ENCODE data around the gene HK3.

The HK3 gene

GRCh38 chr5:176864755-176865154, 34.4 kb downstream of the HK3 start:
- no peak overlapping the region for H3K9ac ChIP-seq (ENCODE audit: low read length)
- 0 out of 2 replicates have a peak, but pooled peaks cover 4% of the 10 kb centered on the region for H3K27me3 ChIP-seq (ENCODE audit: insufficient read depth, low read length)
- H3K79me2 ChIP-seq (ENCODE audit: insufficient read depth, low read length), result no peaks in the 10 kb centered on the region
- H2AFZ ChIP-seq (ENCODE audit: low read length), result no peak overlapping the region
- H3F3A ChIP-seq (ENCODE audit: insufficient read depth, low read length), result no peaks in the 10 kb centered on the region
- TF ChIP-seq EZH2 (IDR thresholded peaks at IDR 0.05; ENCODE audit: borderline replicate concordance, low read length) (no peak), CTCF (IDR thresholded peaks at IDR 0.05; ENCODE audit: low read length) (no peak)
- no peak overlapping the region for H3K4me3 ChIP-seq (ENCODE audit: low read depth, low read length, poor library complexity, severe bottlenecking)
- no peak overlapping the region for H3K27ac ChIP-seq (ENCODE audit: low read depth, low read length, poor library complexity, severe bottlenecking)
- no peak overlapping the region for H3K4me2 ChIP-seq (ENCODE audit: low read length)
- no peaks in the 10 kb centered on the region for H4K20me1 ChIP-seq (ENCODE audit: insufficient read depth, low read length)
- no peaks in the 10 kb centered on the region for H3K9me3 ChIP-seq (ENCODE audit: low read length)
- no peaks in the 10 kb centered on the region for H3K4me1 ChIP-seq (ENCODE audit: insufficient read depth, low read length, severe bottlenecking)
- H3K36me3 ChIP-seq (ENCODE audit: insufficient read depth, low read length), result no peaks in the 10 kb centered on the region
- H3K9me2 ChIP-seq (ENCODE audit: low read depth, low read length), result no peaks in the 10 kb centered on the region

- no peaks in the 10 kb centered on the region for H3K9me3 ChIP-seq (ENCODE audit: low read length)
- H3F3A ChIP-seq (ENCODE audit: insufficient read depth, low read length), result no peaks in the 10 kb centered on the region
- TF ChIP-seq CTCF (IDR thresholded peaks at IDR 0.05; ENCODE audit: low read length) (no peak), EZH2 (IDR thresholded peaks at IDR 0.05; ENCODE audit: borderline replicate concordance, low read length) (no peak)
- no peaks in the 10 kb centered on the region for H4K20me1 ChIP-seq (ENCODE audit: insufficient read depth, low read length)
- no peak overlapping the region for H3K9ac ChIP-seq (ENCODE audit: low read length)
- no peak overlapping the region for H3K4me2 ChIP-seq (ENCODE audit: low read length)
- no peak overlapping the region for H3K4me3 ChIP-seq (ENCODE audit: low read depth, low read length, poor library complexity, severe bottlenecking)
- no peaks in the 10 kb centered on the region for H3K79me2 ChIP-seq (ENCODE audit: insufficient read depth, low read length)
- H3K9me2 ChIP-seq (ENCODE audit: low read depth, low read length), result no peaks in the 10 kb centered on the region
- H2AFZ ChIP-seq (ENCODE audit: low read length), result no peak overlapping the region
- no peaks in the 10 kb centered on the region for H3K36me3 ChIP-seq (ENCODE audit: insufficient read depth, low read length)
- H3K27ac ChIP-seq (ENCODE audit: low read depth, low read length, poor library complexity, severe bottlenecking), result no peak overlapping the region
- no peaks in the 10 kb centered on the region for H3K4me1 ChIP-seq (ENCODE audit: insufficient read depth, low read length, severe bottlenecking)
- 0 out of 2 replicates have a peak, but pooled peaks cover 4% of the 10 kb centered on the region for H3K27me3 ChIP-seq (ENCODE audit: insufficient read depth, low read length)
Observed at GRCh38 chr5:176863765-176864098, 35.4 kb downstream of the HK3 start.

GRCh38 chr5:176863041-176863764, 35.9 kb downstream of the HK3 start:
- Histone ChIP-seq H3K9me2 (ENCODE audit: low read depth, low read length) (no peaks in the 10 kb centered on the region), H3K36me3 (ENCODE audit: insufficient read depth, low read length) (no peaks in the 10 kb centered on the region), H4K20me1 (ENCODE audit: insufficient read depth, low read length) (no peaks in the 10 kb centered on the region), H3K4me2 (ENCODE audit: low read length) (no peak overlapping the region), H3K27ac (ENCODE audit: low read depth, low read length, poor library complexity, severe bottlenecking) (no peak overlapping the region), H3K79me2 (ENCODE audit: insufficient read depth, low read length) (no peaks in the 10 kb centered on the region), H3K27me3 (ENCODE audit: insufficient read depth, low read length) (0 out of 2 replicates have a peak, but pooled peaks cover 4% of the 10 kb centered on the region), H3K9me3 (ENCODE audit: low read length) (no peaks in the 10 kb centered on the region), H2AFZ (ENCODE audit: low read length) (no peak overlapping the region), H3K4me1 (ENCODE audit: insufficient read depth, low read length, severe bottlenecking) (no peaks in the 10 kb centered on the region), H3F3A (ENCODE audit: insufficient read depth, low read length) (no peaks in the 10 kb centered on the region), H3K9ac (ENCODE audit: low read length) (no peak overlapping the region), H3K4me3 (ENCODE audit: low read depth, low read length, poor library complexity, severe bottlenecking) (no peak overlapping the region)
- TF ChIP-seq EZH2 (IDR thresholded peaks at IDR 0.05; ENCODE audit: borderline replicate concordance, low read length), result no peak
- TF ChIP-seq CTCF (IDR thresholded peaks at IDR 0.05; ENCODE audit: low read length), result no peak

Data from OCI-LY1 (cell line).